Lower leg skin (tissue), 3 donors: Measurements from ENCODE around the gene SCRG1.

Experiments
- POLR2A ChIP-seq, 2 donors: fragments of 450-650 bp; IDR thresholded peaks; one replicate each; pipeline ENCODE4 v1.6.1; 2016 to 2017; ENCODE audit warnings: antibody characterized with exemption in 2 of 2, mild to moderate bottlenecking in 1 of 2, moderate library complexity in 1 of 2
- TF ChIP-seq, protein P1 (sequence below), 3 donors: fragments of 450-650 bp; IDR thresholded peaks; one replicate each; pipeline ENCODE4 v1.5.1; 2016; ENCODE audit warnings: antibody characterized with exemption in 3 of 3, mild to moderate bottlenecking in 3 of 3, moderate library complexity in 2 of 3

DNA sequence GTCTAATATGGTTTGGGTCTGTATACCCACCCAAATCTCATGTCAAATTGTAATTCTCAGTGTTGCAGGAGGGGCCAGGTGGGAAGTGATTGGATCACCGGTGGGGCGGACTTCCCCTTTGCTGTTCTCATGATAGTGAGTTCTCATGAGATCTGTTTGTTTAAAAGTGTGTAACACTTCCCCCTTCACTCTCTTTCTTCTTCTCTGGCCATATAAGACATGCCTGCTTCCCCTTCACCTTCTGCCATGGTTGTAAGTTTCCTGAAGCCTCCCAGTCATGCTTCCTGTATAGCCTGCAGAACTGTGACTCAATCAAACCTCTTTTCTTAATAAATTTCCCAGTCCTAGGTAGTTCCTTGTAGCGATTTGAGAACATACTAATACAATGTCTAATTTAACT, 19.7 kb upstream of the SCRG1 start:
- TF ChIP-seq, protein P1, sequence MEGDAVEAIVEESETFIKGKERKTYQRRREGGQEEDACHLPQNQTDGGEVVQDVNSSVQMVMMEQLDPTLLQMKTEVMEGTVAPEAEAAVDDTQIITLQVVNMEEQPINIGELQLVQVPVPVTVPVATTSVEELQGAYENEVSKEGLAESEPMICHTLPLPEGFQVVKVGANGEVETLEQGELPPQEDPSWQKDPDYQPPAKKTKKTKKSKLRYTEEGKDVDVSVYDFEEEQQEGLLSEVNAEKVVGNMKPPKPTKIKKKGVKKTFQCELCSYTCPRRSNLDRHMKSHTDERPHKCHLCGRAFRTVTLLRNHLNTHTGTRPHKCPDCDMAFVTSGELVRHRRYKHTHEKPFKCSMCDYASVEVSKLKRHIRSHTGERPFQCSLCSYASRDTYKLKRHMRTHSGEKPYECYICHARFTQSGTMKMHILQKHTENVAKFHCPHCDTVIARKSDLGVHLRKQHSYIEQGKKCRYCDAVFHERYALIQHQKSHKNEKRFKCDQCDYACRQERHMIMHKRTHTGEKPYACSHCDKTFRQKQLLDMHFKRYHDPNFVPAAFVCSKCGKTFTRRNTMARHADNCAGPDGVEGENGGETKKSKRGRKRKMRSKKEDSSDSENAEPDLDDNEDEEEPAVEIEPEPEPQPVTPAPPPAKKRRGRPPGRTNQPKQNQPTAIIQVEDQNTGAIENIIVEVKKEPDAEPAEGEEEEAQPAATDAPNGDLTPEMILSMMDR (IDR thresholded peaks at IDR 0.05), result no peak
- no peak for TF ChIP-seq POLR2A (IDR thresholded peaks at IDR 0.05)
